ENCODE data around the gene TATDN3. TPM values are rescaled to one million over a fixed set of nuclear protein-coding genes. Genes with fewer than 3 reads are reported as not detected.

Gene TATDN3
- total RNA-seq, 1 experiment from 2014 or later = 13.8 TPM

DNA sequence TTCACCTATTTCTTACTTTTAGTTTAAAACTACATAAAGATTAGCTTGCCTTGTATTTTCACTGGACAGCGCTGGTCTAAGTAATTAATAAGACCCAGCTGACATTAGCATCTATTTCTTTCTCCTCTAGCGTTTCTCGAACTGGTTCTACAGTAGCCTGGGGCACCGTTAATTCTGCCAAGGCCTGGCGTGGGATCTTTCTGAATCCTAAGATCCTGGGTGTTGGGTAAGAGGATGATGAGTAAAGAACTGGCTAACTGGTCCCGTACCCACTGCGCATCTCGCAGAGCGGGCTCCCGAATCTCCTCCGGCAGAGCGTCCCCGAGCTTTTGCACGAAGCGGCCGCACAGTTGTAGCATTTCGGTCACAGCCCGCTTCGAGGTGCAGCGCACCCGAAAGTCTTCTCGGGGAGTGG is 426 bp upstream of the TATDN3 start:
- H3K4me1 ChIP-seq (ENCODE audit: insufficient read depth, low read length) = no peaks in the 10 kb centered on the region; the same call in 1 of the 2 replicates
- no peak for DNase-seq
- no CpG with 5 or more reads among the region's 22 CpGs for WGBS (ENCODE audit: extremely low coverage, insufficient read length, low lambda C conversion rate)
- H3K4me3 Mint-ChIP-seq = peak overlapping the region; percentile 90 to 98
- H3K14ac ChIP-seq (ENCODE audit: insufficient read depth, low read length) = peak overlapping the region; percentile 73; the same call in 1 of the 2 replicates
- H2AFZ ChIP-seq (ENCODE audit: low read length) = no peak overlapping the region
- H3K23me2 ChIP-seq (ENCODE audit: insufficient read length, low read depth, low read length, poor library complexity, severe bottlenecking) = peaks cover 7% of the 10 kb centered on the region
- H2AK5ac ChIP-seq (ENCODE audit: insufficient read length, low read length) = no peak overlapping the region
- no peak overlapping the region for H4K91ac ChIP-seq (ENCODE audit: insufficient read length, low read depth, low read length)
- H2BK15ac ChIP-seq (ENCODE audit: low read depth, low read length) = no peak overlapping the region
- no peak overlapping the region for H3K18ac ChIP-seq (ENCODE audit: insufficient read length, low read depth, low read length)
- H3K27ac ChIP-seq (ENCODE audit: insufficient read length, low read depth, low read length) = no peak overlapping the region
- H3K9ac ChIP-seq (ENCODE audit: extremely low read depth, insufficient read length, low read length) = peak overlapping the region; percentile 83
- no peak overlapping the region for H3K56ac ChIP-seq (ENCODE audit: insufficient read length, low read depth, low read length)
- H3T11ph ChIP-seq (ENCODE audit: low read length) = no peak overlapping the region
- no peak overlapping the region for H4K5ac ChIP-seq (ENCODE audit: insufficient read length, low read depth, low read length)
- H3K4me1 Mint-ChIP-seq = peaks cover 12 to 18% of the 10 kb centered on the region in 2 experiments
- H2BK12ac ChIP-seq (ENCODE audit: insufficient read length, low read depth, low read length) = no peak overlapping the region
- H3K9me3 ChIP-seq (ENCODE audit: control insufficient read depth, low read depth, low read length) = no peaks in the 10 kb centered on the region
- TF ChIP-seq, protein P1, sequence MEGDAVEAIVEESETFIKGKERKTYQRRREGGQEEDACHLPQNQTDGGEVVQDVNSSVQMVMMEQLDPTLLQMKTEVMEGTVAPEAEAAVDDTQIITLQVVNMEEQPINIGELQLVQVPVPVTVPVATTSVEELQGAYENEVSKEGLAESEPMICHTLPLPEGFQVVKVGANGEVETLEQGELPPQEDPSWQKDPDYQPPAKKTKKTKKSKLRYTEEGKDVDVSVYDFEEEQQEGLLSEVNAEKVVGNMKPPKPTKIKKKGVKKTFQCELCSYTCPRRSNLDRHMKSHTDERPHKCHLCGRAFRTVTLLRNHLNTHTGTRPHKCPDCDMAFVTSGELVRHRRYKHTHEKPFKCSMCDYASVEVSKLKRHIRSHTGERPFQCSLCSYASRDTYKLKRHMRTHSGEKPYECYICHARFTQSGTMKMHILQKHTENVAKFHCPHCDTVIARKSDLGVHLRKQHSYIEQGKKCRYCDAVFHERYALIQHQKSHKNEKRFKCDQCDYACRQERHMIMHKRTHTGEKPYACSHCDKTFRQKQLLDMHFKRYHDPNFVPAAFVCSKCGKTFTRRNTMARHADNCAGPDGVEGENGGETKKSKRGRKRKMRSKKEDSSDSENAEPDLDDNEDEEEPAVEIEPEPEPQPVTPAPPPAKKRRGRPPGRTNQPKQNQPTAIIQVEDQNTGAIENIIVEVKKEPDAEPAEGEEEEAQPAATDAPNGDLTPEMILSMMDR (conservative IDR thresholded peaks at IDR 0.05) = no peak
- no peak overlapping the region for H2BK120ac ChIP-seq (ENCODE audit: low read depth, low read length, poor library complexity, severe bottlenecking)
- H3K9me3 Mint-ChIP-seq = no peaks in the 10 kb centered on the region
- H2BK20ac ChIP-seq (ENCODE audit: low read depth, low read length, poor library complexity, severe bottlenecking) = no peak overlapping the region
- H3K36me3 Mint-ChIP-seq (ENCODE audit: insufficient read depth in 1 of 3, low read depth in 3 of 3) = peaks cover 7 to 22% (median 13%) of the 10 kb centered on the region in 3 experiments
- H3K79me1 ChIP-seq (ENCODE audit: insufficient read depth, low read depth, low read length, poor library complexity, severe bottlenecking) = peaks cover 2% of the 10 kb centered on the region
- peak overlapping the region; percentile 70 to 98 (median 87) for H3K27ac Mint-ChIP-seq
- H3K27me3 ChIP-seq (ENCODE audit: insufficient read depth, low read length) = no peaks in the 10 kb centered on the region
- H4K8ac ChIP-seq (replicated peaks; ENCODE audit: insufficient read length, low read depth, low read length) = no peak overlapping the region
- H3K79me2 ChIP-seq (ENCODE audit: insufficient read depth, low read length) = peaks cover 2% of the 10 kb centered on the region; the same call in 1 of the 2 replicates
- H4K20me1 ChIP-seq (ENCODE audit: control insufficient read depth, insufficient read depth, insufficient read length) = no peaks in the 10 kb centered on the region
- H3K23ac ChIP-seq (ENCODE audit: insufficient read length, low read depth, low read length) = no peak overlapping the region
- H2BK5ac ChIP-seq (ENCODE audit: insufficient read length, low read length) = no peak overlapping the region
- no peaks in the 10 kb centered on the region for H3K27me3 Mint-ChIP-seq (ENCODE audit: low read depth)
- peak overlapping the region; percentile 98 for H3K4me2 ChIP-seq (ENCODE audit: insufficient read depth, insufficient read length, low read length)
- H3K4ac ChIP-seq (ENCODE audit: low read depth, low read length) = no peak overlapping the region
